ENCODE measurements around the gene CACNB2.

CACNB2 gene

DNA sequence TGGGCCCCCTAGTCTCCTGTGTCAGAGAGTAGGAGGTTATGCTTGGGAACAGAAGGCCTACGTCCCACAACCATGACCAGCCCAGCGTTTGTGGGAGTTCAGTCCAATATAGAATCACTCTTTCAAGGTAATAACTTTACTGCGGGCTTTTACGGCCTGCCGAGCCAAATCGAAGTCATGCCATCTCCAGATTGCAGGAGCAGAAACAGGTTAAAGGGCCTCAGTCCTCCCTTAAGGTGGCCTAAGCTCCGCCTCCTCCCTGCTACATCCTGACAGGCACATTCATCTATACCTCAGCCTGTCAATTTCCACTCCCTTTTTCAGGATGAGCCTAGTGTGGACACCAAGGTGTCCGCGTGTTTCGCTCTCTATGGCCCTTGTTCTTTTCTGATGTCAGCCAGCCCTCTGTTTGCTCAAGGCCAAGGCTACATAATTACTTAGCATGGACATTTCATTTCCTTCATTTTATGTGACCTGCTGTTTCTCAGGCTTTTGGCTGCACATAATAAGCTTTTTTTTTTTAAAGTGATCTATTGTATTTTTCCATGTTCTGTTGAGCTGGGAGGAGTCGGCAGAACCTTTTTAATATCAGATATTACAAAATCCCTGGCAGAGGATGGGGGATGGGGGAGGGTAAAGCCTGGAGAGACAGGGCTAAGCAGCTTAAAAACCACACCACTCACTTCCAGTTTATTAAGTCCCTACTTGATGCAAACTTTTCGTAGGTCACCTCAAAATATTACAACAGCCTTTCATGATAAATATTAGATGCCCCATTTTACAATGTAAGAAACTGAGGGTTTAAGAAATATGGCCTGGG is 84.6 kb downstream of the CACNB2 start:
- no peak overlapping the region for H3K4me3 ChIP-seq (ENCODE audit: low read depth, low read length)

DNA sequence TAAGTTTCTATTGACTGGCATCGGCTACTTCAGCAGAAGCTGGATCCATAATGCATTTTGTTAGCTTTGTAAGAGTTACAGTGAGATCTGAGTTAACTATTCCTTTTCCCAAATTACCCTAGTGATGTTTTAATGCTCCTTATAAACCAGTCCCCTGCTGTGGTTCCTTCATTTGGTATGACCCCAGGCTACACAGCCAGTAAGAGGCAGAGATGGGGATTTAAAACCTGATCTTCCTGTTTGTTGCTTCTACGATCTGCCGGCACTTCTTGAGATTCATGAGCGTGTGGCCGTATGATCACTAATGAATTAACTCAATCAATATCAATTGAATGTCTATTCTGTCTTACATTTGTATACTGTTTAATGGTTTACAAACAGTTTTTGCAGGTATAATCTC is 86.1 kb downstream of the CACNB2 start:
- H3K4me3 ChIP-seq (ENCODE audit: low read depth, low read length) = no peak overlapping the region

DNA sequence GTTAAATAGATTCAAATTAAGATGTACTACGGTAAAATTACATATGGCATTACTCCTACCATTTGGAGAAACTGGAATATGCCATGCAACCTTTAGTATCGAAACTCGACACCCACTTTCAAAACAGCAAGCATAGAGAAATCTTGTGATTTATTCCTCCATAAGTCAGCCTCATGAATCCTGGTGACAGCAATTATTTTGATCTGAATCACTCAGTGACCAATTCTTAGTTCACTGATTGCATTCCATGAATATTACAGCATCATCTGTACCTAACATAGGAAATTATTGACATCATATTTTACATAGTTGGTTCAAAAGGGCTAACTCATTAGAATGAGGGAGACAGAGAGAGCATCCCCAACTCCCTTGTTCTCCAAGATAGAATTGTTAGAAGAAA is 89.6 kb downstream of the CACNB2 start:
- no peak overlapping the region for H3K4me3 ChIP-seq (ENCODE audit: low read depth, low read length)

DNA sequence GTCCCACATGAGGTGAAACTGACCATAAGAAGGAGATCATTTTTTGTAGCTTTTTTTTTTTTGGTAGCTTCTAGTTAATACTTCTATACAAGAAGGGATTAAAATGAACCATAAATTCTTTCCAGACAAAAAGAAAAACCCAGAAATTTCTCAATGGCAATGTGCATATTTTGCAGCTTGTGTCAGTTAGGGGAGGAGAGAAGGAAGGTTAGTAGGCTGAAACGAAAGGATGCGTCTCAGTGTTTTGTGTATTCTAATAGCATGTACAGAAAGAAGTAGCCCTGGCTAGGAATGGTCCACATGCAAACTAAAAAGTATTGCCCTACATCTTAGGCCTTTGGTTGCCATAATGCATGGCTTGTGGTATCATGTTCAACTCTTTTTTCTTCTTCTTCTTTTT is 90.6 kb downstream of the CACNB2 start:
- H3K4me3 ChIP-seq (ENCODE audit: low read depth, low read length) = no peak overlapping the region

DNA sequence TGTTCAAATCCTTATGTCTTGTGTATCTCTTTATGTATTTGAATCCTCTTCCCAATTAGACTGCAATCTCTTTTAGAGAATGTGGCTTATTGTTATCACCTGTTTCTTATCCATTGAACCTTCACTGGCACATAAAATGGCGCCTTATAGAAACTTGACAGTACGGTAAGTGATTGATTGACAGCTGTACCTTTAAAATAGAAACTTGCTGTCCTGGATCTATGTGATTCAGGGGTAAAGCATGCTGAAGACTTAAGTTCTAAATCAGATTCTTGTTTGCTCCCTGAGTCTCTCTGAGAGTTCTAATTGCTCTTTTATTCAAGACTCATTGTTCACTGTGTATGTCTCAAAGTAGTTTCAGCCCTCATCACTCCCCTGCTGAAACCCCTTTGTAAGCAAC is 91.3 kb downstream of the CACNB2 start:
- H3K4me3 ChIP-seq (ENCODE audit: low read depth, low read length) = no peak overlapping the region

DNA sequence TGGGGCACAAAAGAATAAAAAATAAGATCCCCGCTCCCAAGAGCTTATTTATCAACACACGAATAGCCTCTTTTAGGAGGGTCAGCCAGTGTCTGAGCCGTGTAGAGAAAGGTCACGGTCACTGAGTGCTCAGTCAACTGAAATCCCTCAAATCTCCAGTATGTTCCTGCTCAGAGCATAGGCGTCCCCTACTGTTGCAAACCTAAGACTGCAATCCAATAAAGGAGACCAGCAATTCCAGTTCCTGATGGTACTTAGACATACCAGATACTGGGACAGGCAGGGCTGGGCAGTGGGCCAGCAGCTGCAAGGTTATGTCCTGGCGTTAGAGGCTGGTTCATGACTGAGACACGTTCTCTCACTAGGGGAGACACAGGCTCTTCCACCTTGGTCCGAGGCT is 93.6 kb downstream of the CACNB2 start:
- no peak overlapping the region for H3K4me3 ChIP-seq (ENCODE audit: low read depth, low read length)

DNA sequence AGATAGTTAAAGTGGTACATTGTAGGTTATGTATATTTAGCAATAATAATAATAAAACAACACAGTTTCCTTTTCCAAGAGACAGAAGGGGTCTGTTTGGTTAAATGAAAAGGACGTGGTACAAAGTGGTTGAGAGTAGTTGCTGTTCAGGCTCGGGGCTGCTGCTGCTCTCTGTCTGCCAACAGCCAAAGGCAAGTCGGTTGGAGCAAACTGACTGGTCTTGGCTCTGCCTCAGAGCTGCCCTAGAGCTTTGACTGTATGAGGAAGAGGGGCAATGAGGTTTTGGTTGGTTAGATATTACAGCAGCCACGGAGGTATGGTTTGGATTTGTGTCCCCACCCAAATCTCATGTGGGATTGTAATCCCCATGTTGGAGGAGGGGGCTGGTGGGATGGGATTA is 95.3 kb downstream of the CACNB2 start:
- H3K4me3 ChIP-seq (ENCODE audit: low read depth, low read length) = no peak overlapping the region

DNA sequence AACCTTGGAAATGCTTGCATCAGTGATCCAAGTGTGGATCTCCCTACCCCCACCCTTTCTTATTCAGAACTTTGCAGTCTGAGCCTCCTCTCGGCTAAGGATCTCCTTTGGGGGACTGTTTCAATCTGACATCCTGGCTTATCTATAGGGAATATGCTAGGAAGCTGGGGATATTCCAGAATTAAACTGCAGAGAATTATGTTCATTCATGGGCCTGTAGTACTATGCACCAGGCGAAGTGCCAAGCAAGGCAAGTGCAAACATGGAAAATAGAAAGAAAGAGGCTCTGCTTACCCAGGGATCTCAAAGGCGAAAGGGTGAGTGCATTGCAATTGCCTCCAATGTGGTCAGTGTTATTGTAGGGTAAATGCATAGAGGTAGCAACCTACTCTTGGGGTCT is 96.5 kb downstream of the CACNB2 start:
- no peak overlapping the region for H3K4me3 ChIP-seq (ENCODE audit: low read depth, low read length)

DNA sequence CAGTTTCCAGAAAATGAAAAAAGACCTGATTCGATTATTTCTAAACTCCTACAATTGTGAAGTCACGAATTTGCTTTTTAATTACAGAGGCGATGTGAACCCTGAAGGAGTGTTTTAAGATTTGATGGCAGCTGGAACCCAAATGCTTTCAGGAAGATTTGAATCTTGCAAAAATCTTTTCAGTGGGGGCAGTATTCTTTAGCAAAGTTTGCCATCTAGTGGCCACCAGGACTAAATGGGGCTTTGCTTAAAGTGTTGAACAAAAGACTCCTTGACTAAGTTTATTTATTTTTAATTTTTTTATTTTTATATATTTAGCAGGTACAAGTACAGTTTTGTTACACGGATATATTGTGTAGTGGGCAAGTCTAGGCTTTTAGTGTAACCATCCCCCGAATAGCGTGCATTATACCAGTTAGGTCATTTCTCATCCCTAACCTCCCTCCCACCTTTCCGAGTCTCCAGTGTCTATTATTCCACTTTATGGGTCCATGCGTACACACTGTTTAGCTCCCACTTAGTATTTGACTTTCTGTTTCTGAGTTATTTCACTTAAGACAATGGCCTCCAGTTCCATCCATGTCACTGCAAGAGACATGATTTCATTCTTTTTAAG is 98.8 kb downstream of the CACNB2 start:
- H3K4me3 ChIP-seq (ENCODE audit: low read depth, low read length) = no peak overlapping the region

DNA sequence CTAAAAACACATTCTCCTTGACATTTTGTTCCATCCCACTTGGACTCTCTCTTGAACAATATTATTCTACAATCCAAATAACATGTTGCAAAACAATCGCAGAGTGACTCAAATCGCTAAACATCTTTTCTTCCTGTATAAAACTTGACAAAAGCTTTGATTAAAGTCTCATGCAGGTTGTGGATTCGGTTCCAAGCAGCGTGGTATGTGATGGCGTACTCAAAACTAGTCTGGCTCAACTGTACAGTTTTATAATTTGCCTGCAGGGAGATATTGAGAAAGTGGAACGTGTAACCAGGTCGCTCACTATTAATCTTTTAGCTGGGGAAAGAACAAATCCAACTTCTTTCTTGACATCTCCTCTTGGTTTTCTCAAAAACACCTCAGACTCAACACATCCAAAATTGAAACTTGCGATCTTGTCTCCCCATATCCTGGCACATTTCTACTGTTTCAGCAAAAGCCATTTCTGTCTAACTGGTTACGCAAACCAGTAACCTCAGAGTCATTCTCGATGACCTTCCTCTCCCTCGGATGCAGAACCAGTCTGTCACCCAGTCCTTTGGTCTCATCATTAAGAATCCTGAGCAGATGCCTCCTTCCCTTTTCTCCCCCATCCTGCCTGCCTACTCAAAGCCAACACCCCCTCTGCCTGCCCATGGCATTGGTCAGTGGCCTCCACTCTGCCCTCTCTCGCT is 100.1 kb downstream of the CACNB2 start:
- no peak overlapping the region for H3K4me3 ChIP-seq (ENCODE audit: low read depth, low read length)

DNA sequence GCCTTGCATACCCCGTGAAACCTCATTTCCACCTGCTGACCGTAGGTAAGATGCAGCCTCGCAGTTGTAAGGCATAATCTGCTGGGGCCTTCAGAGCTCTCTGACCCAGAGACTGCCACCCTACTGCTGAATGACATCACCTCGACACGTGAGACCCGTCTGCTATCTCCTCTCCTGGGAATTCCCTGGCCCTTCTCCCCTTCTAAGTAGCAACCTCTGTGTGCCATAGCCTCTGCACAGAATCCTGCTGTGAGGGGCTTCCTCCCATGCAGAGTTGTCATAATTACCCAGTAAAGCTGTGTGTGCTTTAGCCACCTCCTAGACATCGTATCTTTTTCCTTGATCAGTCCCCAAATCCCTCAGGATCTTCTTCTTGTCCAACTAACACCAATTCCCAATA is 106.7 kb downstream of the CACNB2 start:
- no peak overlapping the region for H3K4me3 ChIP-seq (ENCODE audit: low read depth, low read length)

DNA sequence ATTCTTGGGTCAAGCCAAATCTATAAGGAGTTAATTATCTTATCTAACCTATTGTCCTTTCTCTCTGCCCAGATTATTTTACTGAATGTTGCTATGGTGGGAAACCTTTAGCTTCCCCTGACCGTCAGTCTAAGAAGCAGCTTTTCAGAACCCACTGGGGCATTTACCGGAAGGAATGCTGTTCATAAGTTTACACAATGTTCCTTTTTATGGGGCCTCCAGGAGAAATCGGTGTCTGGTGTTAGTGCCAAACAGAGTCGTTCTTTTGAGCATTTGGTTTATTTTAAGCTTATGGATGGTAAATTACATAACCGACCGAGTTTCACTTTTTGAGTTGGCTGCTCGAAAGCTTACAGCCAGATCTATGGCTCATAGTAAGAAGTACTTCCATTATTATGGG is 111.9 kb downstream of the CACNB2 start:
- no peak overlapping the region for H3K4me3 ChIP-seq (ENCODE audit: low read depth, low read length)

DNA sequence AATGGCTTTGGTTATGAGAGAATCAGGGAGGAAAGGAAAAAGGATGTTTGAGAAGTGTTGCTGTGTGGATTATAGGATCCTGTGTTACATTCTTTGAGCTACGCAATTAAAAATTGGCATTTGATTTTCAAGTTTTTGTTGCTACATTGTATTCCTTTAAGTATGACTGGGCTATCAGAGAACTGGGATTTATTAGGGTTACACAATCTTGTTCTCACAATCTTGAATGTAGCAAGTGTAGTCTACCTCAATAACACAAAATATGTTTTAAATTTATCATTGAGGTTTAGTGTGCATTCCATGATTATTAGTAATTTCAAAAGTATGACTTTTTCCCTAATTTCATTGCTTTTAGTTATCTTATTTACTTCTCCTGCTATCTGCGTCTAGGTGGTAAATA is 113.9 kb downstream of the CACNB2 start:
- H3K4me3 ChIP-seq (ENCODE audit: low read depth, low read length) = no peak overlapping the region

DNA sequence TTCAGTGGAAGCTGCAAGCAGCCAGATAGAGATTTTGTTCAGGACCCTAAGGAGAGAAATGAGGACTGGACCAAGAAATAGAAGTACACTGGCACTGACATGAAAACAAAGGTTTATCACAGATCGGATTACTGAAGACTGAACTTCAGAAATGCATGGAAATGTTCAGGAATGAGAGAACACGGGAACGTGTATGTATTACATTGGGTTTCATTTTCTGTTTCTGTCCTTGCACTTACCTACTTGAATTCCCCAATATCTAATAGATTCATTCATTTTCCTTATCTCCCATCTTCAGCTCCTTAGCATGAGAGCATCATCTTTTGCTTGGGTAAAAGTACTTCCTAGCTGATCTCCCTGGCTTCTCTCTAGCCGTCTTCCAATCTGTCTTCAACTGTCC is 114.5 kb downstream of the CACNB2 start:
- H3K4me3 ChIP-seq (ENCODE audit: low read depth, low read length) = no peak overlapping the region

DNA sequence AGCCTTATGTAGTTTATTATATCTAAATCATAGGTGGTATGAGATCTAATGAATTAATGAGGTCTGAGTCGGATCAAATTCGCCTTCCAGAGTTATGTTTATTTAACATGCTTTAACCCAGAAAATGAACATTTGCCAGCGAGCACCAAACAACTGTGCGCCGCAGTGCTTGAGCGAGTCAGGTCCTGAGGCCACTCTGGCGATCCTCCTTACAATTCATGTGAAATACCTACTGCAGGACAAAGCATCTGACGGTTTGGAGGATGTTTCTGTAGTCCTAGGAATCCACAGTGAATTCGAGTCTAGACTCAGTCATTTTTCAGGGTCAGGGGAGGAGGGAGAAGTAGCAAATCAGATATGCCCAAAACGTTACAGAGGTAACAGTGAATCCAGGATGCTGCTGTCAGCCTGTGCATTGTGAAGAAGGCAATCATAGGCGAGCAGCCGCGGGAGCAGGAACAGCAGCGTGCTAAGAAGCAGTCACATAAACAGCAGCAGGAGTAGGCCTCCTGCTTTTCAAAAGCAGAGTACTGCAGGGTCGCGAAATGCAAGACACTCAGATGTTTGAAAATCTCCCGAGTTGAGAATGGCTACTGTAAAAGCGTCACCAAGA is 120.2 kb downstream of the CACNB2 start:
- H3K4me3 ChIP-seq (ENCODE audit: low read depth, low read length) = no peak overlapping the region

DNA sequence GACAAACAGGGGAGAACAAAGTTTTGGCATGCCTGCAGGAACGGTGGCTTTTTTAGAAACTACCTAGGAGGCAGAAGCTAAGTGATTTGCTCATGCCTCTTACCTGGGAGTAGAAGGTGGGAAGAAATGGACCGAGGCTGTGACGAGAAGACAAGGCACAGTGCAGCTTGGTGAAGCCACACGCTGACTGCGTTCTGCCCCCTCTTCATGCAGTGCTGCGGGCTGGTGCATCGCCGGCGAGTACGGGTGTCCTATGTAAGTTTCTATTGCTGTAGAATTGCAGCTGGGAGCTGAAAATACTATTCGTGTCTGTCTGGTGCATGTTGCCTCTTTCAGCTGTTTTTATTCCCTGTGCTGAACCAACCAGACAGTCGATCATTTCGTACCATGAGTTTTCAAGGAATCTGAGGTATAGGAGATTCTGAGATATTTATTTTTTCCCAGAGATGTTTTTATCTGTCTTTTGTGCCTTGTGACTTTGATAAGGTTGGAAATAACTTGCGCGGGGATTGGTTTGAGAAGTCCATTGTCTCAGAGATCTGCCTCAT is 120.9 kb downstream of the CACNB2 start:
- H3K4me3 ChIP-seq (ENCODE audit: low read depth, low read length) = no peak overlapping the region

DNA sequence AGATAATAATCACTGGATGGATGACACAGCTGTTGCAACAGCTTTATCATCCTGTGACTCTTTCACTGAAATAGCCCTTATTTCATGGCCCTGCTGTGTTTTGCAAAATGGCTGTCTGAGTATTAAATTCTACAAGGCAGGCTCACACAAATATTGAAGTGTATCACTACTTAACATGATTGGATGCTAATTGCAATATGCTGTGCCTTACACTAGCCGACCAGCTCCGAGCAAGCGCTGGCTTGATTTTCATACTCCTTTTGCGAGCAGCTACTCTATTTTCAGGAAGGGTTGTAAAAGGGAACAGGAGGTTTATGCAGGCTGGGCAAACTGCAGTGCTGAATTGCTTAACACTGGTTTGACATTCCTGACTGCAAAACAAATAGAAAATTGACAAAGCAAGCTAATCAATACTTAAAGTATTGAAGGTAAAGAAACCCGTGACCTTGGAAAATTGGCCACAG is 121.6 kb downstream of the CACNB2 start:
- H3K4me3 ChIP-seq (ENCODE audit: low read depth, low read length) = no peak overlapping the region

DNA sequence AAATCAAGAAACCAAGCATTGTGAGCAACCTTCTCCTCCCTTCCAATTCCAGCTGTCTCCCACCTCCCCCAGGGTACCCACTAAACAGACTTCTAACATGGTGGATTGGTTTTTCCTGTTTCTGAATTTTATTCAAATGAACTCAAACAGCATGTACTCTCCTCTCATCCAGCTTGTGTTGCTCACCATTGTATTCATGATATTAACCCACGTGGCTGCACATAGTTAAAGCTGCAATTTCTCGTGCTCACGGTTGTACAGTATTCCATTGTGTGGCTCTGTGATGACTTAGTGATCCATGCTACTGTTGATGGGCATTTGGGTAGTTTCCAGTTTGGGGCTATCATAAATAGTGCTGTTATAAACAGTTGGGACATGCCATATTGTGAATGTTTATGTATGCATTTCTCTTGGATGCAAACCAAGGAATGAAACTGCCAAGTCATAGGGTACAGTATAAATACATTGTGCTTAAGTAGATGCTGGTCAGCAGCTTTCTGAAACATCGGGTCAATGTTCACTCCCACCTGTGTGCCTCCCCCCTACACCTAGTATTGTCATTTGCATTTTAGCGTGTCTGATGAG is 124.3 kb downstream of the CACNB2 start:
- no peak overlapping the region for H3K4me3 ChIP-seq (ENCODE audit: low read depth, low read length)

DNA sequence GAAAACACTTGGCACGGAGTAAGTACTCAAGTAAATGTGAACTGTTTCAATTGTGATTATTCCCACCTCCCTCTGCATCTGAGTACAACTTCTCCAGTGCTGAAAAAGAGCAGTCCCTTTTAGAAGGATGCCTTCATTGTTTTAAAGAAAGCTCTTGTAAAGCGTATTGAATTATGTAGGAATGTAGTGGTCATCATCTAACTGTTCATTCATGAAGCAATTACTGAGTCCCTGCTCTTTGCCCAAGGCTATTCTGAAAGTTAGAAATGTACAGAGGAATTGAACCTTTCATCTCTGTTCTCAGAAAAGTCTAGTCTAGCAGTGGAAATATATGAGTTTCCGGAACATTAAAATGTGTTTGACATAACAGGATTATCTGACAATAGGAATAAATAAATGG is 127.8 kb downstream of the CACNB2 start:
- H3K4me3 ChIP-seq (ENCODE audit: low read depth, low read length) = no peak overlapping the region

DNA sequence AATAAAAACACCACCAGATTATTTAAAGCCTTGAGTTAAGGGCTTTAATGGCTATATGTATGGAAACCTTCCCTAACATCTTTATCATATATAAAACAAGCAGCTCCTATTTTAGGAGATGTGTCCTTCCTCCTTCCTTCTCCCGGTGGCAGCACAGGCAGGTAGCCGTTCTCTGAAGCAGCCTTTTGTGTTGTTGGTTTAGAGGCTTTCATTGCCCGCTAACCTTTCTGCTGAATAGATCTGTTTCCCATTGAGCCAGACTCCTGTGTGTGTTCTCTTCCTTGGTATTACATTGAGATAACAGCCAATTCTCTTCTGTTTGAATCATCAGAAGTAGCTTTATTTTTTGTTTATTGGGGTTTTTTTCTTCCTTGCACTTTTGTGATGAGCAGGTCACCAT is 131.3 kb downstream of the CACNB2 start:
- no peak overlapping the region for H3K4me3 ChIP-seq (ENCODE audit: low read depth, low read length)

DNA sequence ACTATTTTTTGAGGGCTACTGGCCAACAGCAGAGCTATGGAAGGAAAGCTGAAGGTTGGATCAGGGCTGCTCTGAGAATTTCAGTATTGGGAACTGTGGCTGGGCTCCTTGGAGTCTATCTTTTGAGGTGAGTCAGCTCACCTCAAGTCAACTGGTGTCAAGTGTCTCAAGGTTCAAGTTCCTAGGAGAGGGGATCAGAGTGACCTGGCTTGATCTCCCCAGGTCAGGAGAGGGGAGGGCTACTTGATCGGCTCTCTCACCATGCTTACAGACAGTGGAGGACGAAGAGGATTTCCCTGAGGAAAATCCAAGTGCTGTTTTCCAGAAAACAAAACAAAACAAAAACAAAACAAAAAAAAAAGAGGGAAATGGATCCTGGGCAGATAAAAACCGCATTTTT is 132.8 kb downstream of the CACNB2 start:
- no peak overlapping the region for H3K4me3 ChIP-seq (ENCODE audit: low read depth, low read length)
